Fibroblast of villous mesenchyme (primary cell): ENCODE measurements around the gene ZNF782. TPM values are rescaled to one million over a fixed set of nuclear protein-coding genes. Genes with fewer than 3 reads are reported as not detected.
"Not testable (repeated sequence)": the region's sequence is repeated elsewhere in the genome, so short reads cannot be mapped to it uniquely, and the experiment has no call there.

Experiments used
- DNase-seq: peaks from one replicate; pipeline ENCODE4 v3.0.0-alpha.2; 2010; ENCODE audit warnings: low read depth
- H3K4me3 ChIP-seq: 2 replicates; pipeline ENCODE4 v1.5.1; 2011; ENCODE audit warnings: low read depth, mild to moderate bottlenecking, low read length
- total RNA-seq: library from RNA; depleted of rRNA; stranded (reverse); fragments of >200 nt; gene quantifications from 2 replicates; pipeline ENCODE4 v1.2.3, GENCODE V29; 2012
- TF ChIP-seq, protein P1 (sequence below): IDR thresholded peaks from 2 replicates; pipeline ENCODE4 v1.5.1; 2012; ENCODE audit warnings: low read depth, mild to moderate bottlenecking, low read length; ENCODE audit not compliant: insufficient read depth

Gene ZNF782
- total RNA-seq, 1 donor, result 5.6 TPM

DNA sequence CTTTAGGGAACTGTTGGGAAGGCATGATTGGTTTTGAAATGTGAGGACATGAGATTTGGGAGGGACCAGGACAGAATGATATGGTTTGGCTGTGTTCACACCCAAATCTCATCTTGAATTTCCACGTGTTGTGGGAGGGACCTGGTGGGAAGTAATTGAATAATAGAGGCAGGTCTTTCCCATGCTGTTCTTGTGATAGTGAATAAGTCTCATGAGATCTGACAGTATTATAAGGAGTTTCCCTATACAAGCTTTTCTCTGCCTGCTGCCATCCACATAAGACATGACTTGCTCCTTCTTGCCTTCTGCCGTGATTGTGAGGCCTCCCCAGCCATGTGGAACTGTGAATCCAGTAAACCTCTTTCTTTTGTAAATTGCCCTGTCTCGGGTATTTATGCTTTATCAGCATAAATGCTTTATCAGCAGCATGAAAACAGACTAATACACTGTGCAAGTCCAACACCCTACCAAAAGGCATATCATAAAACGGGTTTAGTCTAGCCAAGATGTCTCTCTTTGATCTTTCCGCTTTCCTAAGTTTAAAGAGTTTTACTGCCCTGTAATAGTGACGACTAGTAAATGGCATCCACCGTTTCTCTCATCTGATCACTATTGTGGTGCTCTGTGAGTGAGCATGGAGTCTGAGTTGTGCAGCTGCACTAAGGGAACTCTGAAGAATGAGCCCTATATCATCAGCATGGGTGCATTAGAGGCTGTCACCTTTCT, 12.9 kb upstream of the ZNF782 start:
- no peak overlapping the region for H3K4me3 ChIP-seq
- peak; percentile 6 for DNase-seq
- TF ChIP-seq, protein P1, sequence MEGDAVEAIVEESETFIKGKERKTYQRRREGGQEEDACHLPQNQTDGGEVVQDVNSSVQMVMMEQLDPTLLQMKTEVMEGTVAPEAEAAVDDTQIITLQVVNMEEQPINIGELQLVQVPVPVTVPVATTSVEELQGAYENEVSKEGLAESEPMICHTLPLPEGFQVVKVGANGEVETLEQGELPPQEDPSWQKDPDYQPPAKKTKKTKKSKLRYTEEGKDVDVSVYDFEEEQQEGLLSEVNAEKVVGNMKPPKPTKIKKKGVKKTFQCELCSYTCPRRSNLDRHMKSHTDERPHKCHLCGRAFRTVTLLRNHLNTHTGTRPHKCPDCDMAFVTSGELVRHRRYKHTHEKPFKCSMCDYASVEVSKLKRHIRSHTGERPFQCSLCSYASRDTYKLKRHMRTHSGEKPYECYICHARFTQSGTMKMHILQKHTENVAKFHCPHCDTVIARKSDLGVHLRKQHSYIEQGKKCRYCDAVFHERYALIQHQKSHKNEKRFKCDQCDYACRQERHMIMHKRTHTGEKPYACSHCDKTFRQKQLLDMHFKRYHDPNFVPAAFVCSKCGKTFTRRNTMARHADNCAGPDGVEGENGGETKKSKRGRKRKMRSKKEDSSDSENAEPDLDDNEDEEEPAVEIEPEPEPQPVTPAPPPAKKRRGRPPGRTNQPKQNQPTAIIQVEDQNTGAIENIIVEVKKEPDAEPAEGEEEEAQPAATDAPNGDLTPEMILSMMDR, result no peak

DNA sequence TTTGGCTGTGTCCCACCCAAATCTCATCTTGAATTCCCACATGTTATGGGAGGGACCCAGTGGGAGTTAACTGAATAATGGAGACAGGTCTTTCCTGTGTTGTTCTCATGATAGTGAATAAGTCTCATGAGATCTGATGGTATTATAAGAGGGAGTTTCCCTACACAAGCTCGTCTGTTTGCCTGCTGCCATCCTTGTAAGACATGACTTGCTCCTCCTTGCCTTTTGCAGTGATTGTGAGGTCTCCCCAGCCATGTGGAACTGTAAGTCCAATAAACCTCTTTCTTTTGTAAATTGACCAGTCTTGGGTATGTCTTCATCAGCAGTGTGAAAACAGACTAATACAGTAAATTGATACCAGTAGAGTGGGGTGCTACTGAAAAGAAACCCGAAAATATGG, 10.9 kb upstream of the ZNF782 start:
- not testable (repeated sequence) for DNase-seq, H3K4me3 ChIP-seq

DNA sequence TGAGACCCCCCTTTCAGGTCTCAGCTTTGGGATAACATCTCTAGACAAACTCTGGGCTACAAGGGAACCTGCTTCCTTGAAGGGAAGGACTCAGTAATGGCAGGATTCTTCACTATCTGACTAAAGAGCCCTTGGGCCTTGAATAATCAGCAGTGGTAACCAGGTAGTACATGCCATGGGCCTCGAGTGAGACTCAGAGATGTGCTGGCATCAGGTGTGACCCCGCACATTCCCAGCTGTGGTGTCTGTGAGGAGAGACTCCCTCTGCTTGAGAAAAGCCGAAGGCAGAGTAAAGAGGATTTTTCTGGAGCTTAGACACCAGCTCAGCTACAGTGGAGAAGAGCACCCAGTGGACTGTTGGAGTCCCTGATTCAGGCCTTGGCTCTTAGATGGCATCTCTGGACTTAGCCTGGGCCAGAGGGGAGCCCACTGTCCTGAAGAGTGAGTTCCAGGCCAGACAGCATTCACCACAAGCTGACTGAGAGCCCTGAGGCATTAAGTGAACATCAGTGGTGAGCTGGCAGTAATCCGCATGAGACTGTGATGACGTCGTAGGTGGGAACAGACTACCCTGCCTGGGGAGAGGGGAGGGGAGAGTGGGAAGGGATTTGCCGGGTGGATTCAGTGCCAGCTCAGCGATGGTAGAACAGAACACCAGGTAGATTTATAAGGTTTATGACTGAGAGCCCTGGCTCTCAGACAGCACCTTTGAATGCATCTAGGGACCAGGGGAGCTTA, 5.3 kb upstream of the ZNF782 start:
- peak; percentile 75 for DNase-seq

DNA sequence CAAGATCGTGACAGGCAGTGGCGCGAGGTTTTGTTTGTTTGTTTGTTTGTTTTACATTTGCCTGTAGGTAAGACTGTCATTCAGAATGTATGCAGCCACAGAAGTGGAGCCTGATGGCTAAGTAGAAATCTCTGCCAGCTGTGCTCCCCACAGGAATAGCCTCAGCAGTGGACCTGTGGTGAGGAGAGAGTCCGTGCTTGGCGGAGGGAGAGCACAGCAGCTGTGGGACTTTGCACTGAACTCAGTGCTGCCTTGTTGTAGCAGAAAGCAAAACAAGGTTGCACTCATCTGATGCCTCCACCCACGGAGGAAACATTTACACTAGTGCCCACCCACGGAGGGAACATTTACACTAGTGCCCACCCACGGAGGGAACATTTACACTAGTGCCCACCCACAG, 4.4 kb upstream of the ZNF782 start:
- no peak for DNase-seq
- no peak overlapping the region for H3K4me3 ChIP-seq
- TF ChIP-seq, protein P1, result no peak

More for the DNA sequence above, 5.3 kb upstream of the ZNF782 start:
- TF ChIP-seq, protein P1, result no peak
- H3K4me3 ChIP-seq, result no peak overlapping the region

DNA sequence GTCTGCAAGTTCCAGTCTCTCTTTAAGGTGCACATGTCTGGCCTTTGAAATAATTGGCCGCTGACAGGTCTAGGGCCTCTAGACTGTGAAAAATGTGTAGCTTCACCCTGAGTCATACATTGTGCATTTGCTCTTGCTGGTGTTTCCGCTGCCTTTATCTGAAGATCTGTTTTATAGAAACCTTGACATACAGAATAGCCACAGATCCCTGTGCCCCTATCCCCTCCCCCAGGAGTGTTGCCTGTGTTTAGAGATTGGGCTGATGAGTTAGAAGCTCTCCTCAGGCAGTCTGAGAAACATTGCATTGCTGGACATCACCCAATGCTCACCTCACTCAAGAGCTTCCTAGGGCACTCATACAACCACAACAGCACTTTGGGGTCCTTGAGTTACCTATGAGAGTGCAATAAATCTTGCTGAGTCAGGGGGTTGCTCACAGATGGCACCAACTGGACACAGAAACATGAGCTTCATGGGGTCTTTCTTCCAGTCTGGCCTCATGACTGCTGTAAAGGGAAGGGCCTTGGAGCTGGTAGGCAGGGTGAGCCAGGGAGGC, 3.8 kb upstream of the ZNF782 start:
- TF ChIP-seq, protein P1, result no peak
- DNase-seq, result peak; percentile 69
- no peak overlapping the region for H3K4me3 ChIP-seq

DNA sequence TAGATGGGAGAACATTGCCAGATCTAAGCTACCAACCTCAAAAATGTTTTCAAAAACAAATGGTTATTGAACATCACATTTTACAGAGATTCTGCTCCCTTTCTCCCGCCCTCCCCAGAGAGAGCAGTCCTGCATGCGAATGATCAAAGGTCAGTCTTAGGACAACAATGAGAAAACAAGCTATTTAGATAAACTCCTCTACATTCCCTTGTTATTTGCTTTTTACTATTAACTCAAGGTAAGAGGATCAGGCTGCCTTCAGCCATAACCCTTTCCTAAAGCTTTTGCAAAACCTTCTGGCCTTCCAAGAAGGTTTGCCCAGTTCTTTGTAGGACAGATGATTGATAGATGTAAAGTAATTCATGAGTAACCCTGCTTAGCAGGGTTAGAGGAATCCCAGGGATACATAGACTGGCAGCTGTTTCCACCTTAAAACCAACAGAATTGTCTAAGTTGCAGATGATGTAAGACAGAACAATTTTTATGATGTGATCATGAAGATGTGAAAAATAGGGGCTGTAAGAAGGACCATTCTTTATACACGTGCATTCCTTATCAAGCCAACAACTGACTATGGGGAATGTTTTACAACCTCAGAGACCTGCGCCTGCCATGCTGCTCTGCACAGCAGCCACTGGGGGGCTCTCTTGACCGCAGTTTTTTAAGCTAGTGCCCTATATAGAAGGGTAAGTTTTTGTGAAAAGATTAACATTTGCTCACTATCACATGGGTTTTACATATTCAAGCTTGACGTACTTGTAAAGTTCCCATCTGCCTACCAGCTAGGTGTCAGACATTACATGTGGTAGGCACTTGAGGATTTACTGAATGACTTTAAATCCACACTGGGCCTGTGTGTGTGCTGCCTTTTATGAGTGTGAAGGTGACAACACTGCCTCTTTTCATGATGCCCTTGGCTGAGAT, 2.3 kb upstream of the ZNF782 start:
- TF ChIP-seq, protein P1, result peak; percentile 97
- DNase-seq, result peak; percentile 80
- no peak overlapping the region for H3K4me3 ChIP-seq
